ENCODE results near the gene EML1. TPM values are rescaled to one million over a fixed set of nuclear protein-coding genes. Genes with fewer than 3 reads are reported as not detected.

EML1 gene
- total and polyA plus RNA-seq, 3 experiments from 2014 or later = 1.3 to 1.7 TPM; not detected in 1

GRCh38 chr14:99971941-99972747, 178.9 kb downstream of the EML1 start:
- peaks cover 14 to 20% (median 15%) of the 10 kb centered on the region in 3 donors for H3K4me1 Mint-ChIP-seq
- H3K36me3 Mint-ChIP-seq = peaks cover 0 to 5% (median 2%) of the 10 kb centered on the region in 3 donors
- no peaks in the 10 kb centered on the region for H3K9me3 Mint-ChIP-seq
- peak overlapping the region; percentile 46 to 91 (median 80) for H3K27ac Mint-ChIP-seq
- DNase-seq = peak in 4 of 5 donors; percentile 4 to 45 (median 21)
- H3K27ac ChIP-seq (ENCODE audit: low read depth, low read length) = peak overlapping the region; percentile 59
- H3K27me3 ChIP-seq (ENCODE audit: insufficient read depth, low read length, poor library complexity, severe bottlenecking) = peaks cover 5% of the 10 kb centered on the region
- POLR2A ChIA-PET = interaction anchor here (0.5 kb wide), 1 partner anchor 109 kb away, joined by 4 read pairs; no protein-coding TSS in a partner anchor
- no peaks in the 10 kb centered on the region for H3K9me3 ChIP-seq (ENCODE audit: low read length)
- CTCF ChIA-PET = interaction anchor here (1.2 to 1.5 kb wide), 3 partner anchors 11 to 221 kb away, joined by 3 to 7 read pairs (median 7); no protein-coding TSS in a partner anchor
- peak overlapping the region; percentile 67 for H3K4me3 ChIP-seq (ENCODE audit: low read length)
- peak overlapping the region; percentile 87 to 95 (median 91) for H3K4me3 Mint-ChIP-seq
- no peaks in the 10 kb centered on the region for H3K36me3 ChIP-seq (ENCODE audit: insufficient read depth, low read length)
- H3K27me3 Mint-ChIP-seq = peaks cover 8 to 25% of the 10 kb centered on the region in 2 donors
- peaks cover 3% of the 10 kb centered on the region for H3K4me1 ChIP-seq (ENCODE audit: insufficient read depth, low read length)

GRCh38 chr14:99972748-99973466, 179.7 kb downstream of the EML1 start:
- H3K4me3 Mint-ChIP-seq = peak overlapping the region; percentile 87 to 95 (median 91)
- Histone ChIP-seq H3K27me3 (ENCODE audit: insufficient read depth, low read length, poor library complexity, severe bottlenecking) (peaks cover 2% of the 10 kb centered on the region), H3K4me3 (ENCODE audit: low read length) (peak overlapping the region; percentile 67), H3K27ac (ENCODE audit: low read depth, low read length) (no peak overlapping the region), H3K36me3 (ENCODE audit: insufficient read depth, low read length) (no peaks in the 10 kb centered on the region), H3K4me1 (ENCODE audit: insufficient read depth, low read length) (peaks cover 3% of the 10 kb centered on the region), H3K9me3 (ENCODE audit: low read length) (no peaks in the 10 kb centered on the region)
- peak overlapping the region; percentile 46 to 91 (median 80) for H3K27ac Mint-ChIP-seq
- no peak for DNase-seq
- H3K9me3 Mint-ChIP-seq = no peaks in the 10 kb centered on the region
- H3K4me1 Mint-ChIP-seq = peaks cover 14 to 20% (median 15%) of the 10 kb centered on the region in 3 donors
- H3K36me3 Mint-ChIP-seq = peaks cover 0 to 5% (median 2%) of the 10 kb centered on the region in 3 donors
- ChIA-PET CTCF (interaction anchor here (1.2 to 1.4 kb wide), 2 partner anchors 11 to 220 kb away, joined by 3 to 7 read pairs; no protein-coding TSS in a partner anchor), POLR2A (no interaction called here)
- peaks cover 8 to 21% of the 10 kb centered on the region in 2 donors for H3K27me3 Mint-ChIP-seq

DNA sequence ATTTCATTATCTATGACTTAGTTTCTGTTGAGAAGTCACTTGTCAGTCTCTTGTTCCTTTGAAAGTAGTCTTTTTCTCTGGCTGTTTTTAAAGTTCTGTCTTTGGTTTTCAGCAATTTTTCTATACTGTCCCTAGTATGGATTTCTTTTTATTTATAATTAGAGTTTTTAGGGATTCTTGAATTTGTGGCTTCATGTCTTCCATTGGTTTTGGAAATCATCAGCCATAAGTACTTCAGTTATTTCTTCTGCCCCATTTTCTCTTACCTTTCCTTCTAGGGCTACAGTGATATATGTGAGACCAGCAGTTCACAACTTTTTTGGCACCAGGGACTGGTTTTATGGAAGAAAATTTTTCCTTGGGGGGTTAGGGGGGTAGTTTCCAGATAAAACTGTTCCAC, 182.0 kb downstream of the EML1 start:
- CTCF ChIA-PET = interaction anchor here (3.8 kb wide), 1 partner anchor 218 kb away, joined by 24 read pairs; no protein-coding TSS in a partner anchor
- H3K9me3 Mint-ChIP-seq = no peaks in the 10 kb centered on the region
- peaks cover 14 to 20% (median 15%) of the 10 kb centered on the region in 3 donors for H3K4me1 Mint-ChIP-seq
- no peaks in the 10 kb centered on the region for H3K27me3 ChIP-seq (ENCODE audit: insufficient read depth, low read length, poor library complexity, severe bottlenecking)
- no peak overlapping the region for H3K27ac ChIP-seq (ENCODE audit: low read depth, low read length)
- H3K27ac Mint-ChIP-seq = no peak overlapping the region
- peaks cover 0 to 5% (median 0%) of the 10 kb centered on the region in 3 donors for H3K36me3 Mint-ChIP-seq
- peak overlapping the region in 1 of 7 donors; percentile 74 for H3K4me3 Mint-ChIP-seq
- peaks cover 0 to 3% of the 10 kb centered on the region in 2 donors for H3K27me3 Mint-ChIP-seq
- no peak for DNase-seq
- POLR2A ChIA-PET = interaction anchor here (0.7 kb wide), 1 partner anchor 279 kb away, joined by 3 read pairs; no protein-coding TSS in a partner anchor
- peaks cover 3% of the 10 kb centered on the region for H3K4me1 ChIP-seq (ENCODE audit: insufficient read depth, low read length)
- no peaks in the 10 kb centered on the region for H3K36me3 ChIP-seq (ENCODE audit: insufficient read depth, low read length)
- H3K4me3 ChIP-seq (ENCODE audit: low read length) = no peak overlapping the region
- H3K9me3 ChIP-seq (ENCODE audit: low read length) = no peaks in the 10 kb centered on the region

- H3K9me3 ChIP-seq (ENCODE audit: low read length) = no peaks in the 10 kb centered on the region
- Mint-ChIP-seq H3K4me3 (peak overlapping the region in 1 of 7 donors; percentile 74), H3K36me3 (peaks cover 0 to 5% (median 0%) of the 10 kb centered on the region in 3 donors), H3K27me3 (peaks cover 0 to 1% of the 10 kb centered on the region in 2 donors), H3K9me3 (no peaks in the 10 kb centered on the region), H3K4me1 (peaks cover 12 to 15% (median 15%) of the 10 kb centered on the region in 3 donors), H3K27ac (no peak overlapping the region)
- no peak overlapping the region for H3K4me3 ChIP-seq (ENCODE audit: low read length)
- H3K36me3 ChIP-seq (ENCODE audit: insufficient read depth, low read length) = no peaks in the 10 kb centered on the region
- ChIA-PET CTCF (interaction anchor here (0.7 to 3.8 kb wide), 2 partner anchors 212 to 217 kb away, joined by 3 to 24 read pairs; no protein-coding TSS in a partner anchor), POLR2A (no interaction called here)
- H3K27ac ChIP-seq (ENCODE audit: low read depth, low read length) = no peak overlapping the region
- peaks cover 3% of the 10 kb centered on the region for H3K4me1 ChIP-seq (ENCODE audit: insufficient read depth, low read length)
- no peak for DNase-seq
- H3K27me3 ChIP-seq (ENCODE audit: insufficient read depth, low read length, poor library complexity, severe bottlenecking) = no peaks in the 10 kb centered on the region
These were observed 182.8 kb downstream of the EML1 start for GRCh38 chr14:99976021-99976420.

DNA sequence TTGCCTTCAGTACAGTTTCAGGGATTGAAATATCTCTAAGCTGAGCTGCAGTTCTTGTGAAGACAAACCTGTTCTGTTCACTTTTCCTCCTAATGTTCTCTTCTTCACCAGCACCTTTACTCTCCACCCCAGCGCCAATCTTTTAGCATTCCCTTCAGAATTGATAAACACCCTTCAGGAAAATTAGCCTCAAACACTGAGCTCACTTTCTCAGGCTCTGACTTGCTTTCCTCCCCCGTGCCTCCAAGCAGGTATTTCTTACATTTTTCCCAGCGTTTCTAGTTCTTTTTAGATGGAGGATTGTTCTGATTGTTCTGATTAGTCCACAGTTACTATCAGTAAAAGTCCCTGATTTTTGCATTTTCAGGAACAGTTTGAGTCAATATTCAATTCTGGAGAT, 183.5 kb downstream of the EML1 start:
- H3K4me1 Mint-ChIP-seq = peaks cover 12 to 15% (median 15%) of the 10 kb centered on the region in 3 donors
- no peak for DNase-seq
- Histone ChIP-seq H3K27ac (ENCODE audit: low read depth, low read length) (no peak overlapping the region), H3K4me3 (ENCODE audit: low read length) (no peak overlapping the region), H3K9me3 (ENCODE audit: low read length) (no peaks in the 10 kb centered on the region), H3K4me1 (ENCODE audit: insufficient read depth, low read length) (peaks cover 3% of the 10 kb centered on the region), H3K36me3 (ENCODE audit: insufficient read depth, low read length) (no peaks in the 10 kb centered on the region), H3K27me3 (ENCODE audit: insufficient read depth, low read length, poor library complexity, severe bottlenecking) (no peaks in the 10 kb centered on the region)
- ChIA-PET CTCF (interaction anchor here (3.8 kb wide), 1 partner anchor 216 kb away, joined by 24 read pairs; no protein-coding TSS in a partner anchor), POLR2A (no interaction called here)
- peaks cover 0 to 5% (median 0%) of the 10 kb centered on the region in 3 donors for H3K36me3 Mint-ChIP-seq
- no peak overlapping the region for H3K27ac Mint-ChIP-seq
- H3K9me3 Mint-ChIP-seq = no peaks in the 10 kb centered on the region
- no peak overlapping the region for H3K4me3 Mint-ChIP-seq
- H3K27me3 Mint-ChIP-seq = peaks cover 0 to 1% of the 10 kb centered on the region in 2 donors

DNA sequence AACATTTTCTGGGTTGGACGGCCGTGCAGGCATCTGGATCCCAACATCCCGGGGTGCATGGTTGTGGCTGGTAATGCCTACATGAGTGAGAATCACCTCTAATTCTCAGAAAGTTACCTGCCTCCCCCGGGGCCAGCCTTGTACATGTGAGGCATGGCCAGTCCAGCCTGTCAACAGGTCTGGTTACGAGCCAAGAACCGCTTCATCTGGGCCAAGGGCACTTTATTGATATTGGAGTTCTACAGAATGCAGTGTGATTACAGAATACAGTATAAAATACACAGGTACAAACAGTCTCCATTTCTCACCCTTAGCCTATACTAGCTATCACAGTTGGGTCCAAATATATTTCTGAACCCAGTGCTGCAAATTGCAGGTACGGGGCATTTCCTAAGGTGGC, 187.1 kb downstream of the EML1 start:
- POLR2A ChIA-PET = interaction anchor here (0.6 kb wide), 1 partner anchor 254 kb away, joined by 3 read pairs; no protein-coding TSS in a partner anchor
- H3K27me3 Mint-ChIP-seq = peaks cover 0 to 1% of the 10 kb centered on the region in 2 donors

GRCh38 chr14:99981806-99982205, 188.6 kb downstream of the EML1 start:
- no peaks in the 10 kb centered on the region for H3K36me3 ChIP-seq (ENCODE audit: insufficient read depth, low read length)
- Mint-ChIP-seq H3K9me3 (peaks cover 0 to 1% (median 0%) of the 10 kb centered on the region in 5 donors), H3K4me1 (peaks cover 4 to 10% (median 5%) of the 10 kb centered on the region in 3 donors), H3K27me3 (no peaks in the 10 kb centered on the region), H3K27ac (no peak overlapping the region), H3K36me3 (peaks cover 0 to 4% (median 0%) of the 10 kb centered on the region in 3 donors), H3K4me3 (no peak overlapping the region)
- H3K27me3 ChIP-seq (ENCODE audit: insufficient read depth, low read length, poor library complexity, severe bottlenecking) = no peaks in the 10 kb centered on the region
- no peaks in the 10 kb centered on the region for H3K9me3 ChIP-seq (ENCODE audit: low read length)
- H3K27ac ChIP-seq (ENCODE audit: low read depth, low read length) = no peak overlapping the region
- CTCF ChIA-PET = interaction anchor here (0.8 to 4.2 kb wide), 11 partner anchors 11 to 395 kb away, joined by 3 to 69 read pairs (median 3); no protein-coding TSS in a partner anchor
- POLR2A ChIA-PET = interaction anchor here (0.8 kb wide), 1 partner anchor 211 kb away, joined by 3 read pairs; no protein-coding TSS in a partner anchor
- H3K4me3 ChIP-seq (ENCODE audit: low read length) = no peak overlapping the region
- DNase-seq = no peak
- H3K4me1 ChIP-seq (ENCODE audit: insufficient read depth, low read length) = peaks cover 12% of the 10 kb centered on the region

More for the DNA sequence above, 187.1 kb downstream of the EML1 start:
- Mint-ChIP-seq H3K9me3 (no peaks in the 10 kb centered on the region), H3K27ac (no peak overlapping the region), H3K4me1 (peaks cover 4 to 10% (median 5%) of the 10 kb centered on the region in 3 donors), H3K4me3 (no peak overlapping the region), H3K36me3 (no peaks in the 10 kb centered on the region)
- CTCF ChIA-PET = interaction anchor here (1.4 to 4.2 kb wide), 3 partner anchors 16 to 305 kb away, joined by 3 to 69 read pairs (median 3); no protein-coding TSS in a partner anchor
- Histone ChIP-seq H3K27me3 (ENCODE audit: insufficient read depth, low read length, poor library complexity, severe bottlenecking) (no peaks in the 10 kb centered on the region), H3K9me3 (ENCODE audit: low read length) (no peaks in the 10 kb centered on the region), H3K4me1 (ENCODE audit: insufficient read depth, low read length) (peaks cover 12% of the 10 kb centered on the region), H3K4me3 (ENCODE audit: low read length) (no peak overlapping the region), H3K27ac (ENCODE audit: low read depth, low read length) (no peak overlapping the region), H3K36me3 (ENCODE audit: insufficient read depth, low read length) (no peaks in the 10 kb centered on the region)
- DNase-seq = no peak
